Activated CD4-positive, CD25-positive, alpha-beta regulatory T cell treated with anti-CD3 and anti-CD28 coated beads, Interleukin-2, amount 50 U/mL, for 72 hours (primary cell): ENCODE measurements around the gene PTGES3.
"Not testable (repeated sequence)": the region's sequence is repeated elsewhere in the genome, so short reads cannot be mapped to it uniquely, and the experiment has no call there.

Experiments
- DNase-seq: peaks from one replicate; pipeline ENCODE4 v3.0.0; 2021

Gene PTGES3, protein sequence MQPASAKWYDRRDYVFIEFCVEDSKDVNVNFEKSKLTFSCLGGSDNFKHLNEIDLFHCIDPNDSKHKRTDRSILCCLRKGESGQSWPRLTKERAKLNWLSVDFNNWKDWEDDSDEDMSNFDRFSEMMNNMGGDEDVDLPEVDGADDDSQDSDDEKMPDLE

GRCh38 chr12:56688129-56688845 is at the start of gene PTGES3:
Gene PTGES3, minus strand, starts transcription at chr12:56688284. Its CDS starts 285 bp downstream, at chr12:56687999.
- peak; percentile 97 for DNase-seq

GRCh38 chr12:56728139-56728861 is 40.2 kb upstream of the PTGES3 start:
- DNase-seq = no peak

GRCh38 chr12:56726196-56726675 is 38.2 kb upstream of the PTGES3 start:
- DNase-seq = not testable (repeated sequence)

GRCh38 chr12:56725723-56726102 is 37.6 kb upstream of the PTGES3 start:
- DNase-seq = no peak

- DNase-seq = peak; percentile 96
Measured at GRCh38 chr12:56724972-56725722, 37.1 kb upstream of the PTGES3 start, which contains the start of gene NACA. Gene NACA, minus strand, starts transcription at chr12:56725299. Its CDS starts 778 bp downstream, at chr12:56724521.

DNA sequence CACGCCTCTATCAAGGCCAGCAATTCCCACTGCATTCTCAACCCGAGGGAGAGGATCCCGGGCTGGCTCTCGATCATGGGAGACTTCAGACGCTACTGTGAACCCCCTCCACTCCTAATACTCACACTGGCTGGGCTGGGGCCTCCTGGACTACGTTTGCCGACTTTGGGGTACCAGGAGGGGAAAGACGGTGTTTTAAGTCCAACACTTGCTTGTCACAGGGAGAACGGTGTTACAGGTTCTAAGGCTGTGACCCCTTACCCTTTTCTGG is 36.6 kb upstream of the PTGES3 start:
- no peak for DNase-seq

DNA sequence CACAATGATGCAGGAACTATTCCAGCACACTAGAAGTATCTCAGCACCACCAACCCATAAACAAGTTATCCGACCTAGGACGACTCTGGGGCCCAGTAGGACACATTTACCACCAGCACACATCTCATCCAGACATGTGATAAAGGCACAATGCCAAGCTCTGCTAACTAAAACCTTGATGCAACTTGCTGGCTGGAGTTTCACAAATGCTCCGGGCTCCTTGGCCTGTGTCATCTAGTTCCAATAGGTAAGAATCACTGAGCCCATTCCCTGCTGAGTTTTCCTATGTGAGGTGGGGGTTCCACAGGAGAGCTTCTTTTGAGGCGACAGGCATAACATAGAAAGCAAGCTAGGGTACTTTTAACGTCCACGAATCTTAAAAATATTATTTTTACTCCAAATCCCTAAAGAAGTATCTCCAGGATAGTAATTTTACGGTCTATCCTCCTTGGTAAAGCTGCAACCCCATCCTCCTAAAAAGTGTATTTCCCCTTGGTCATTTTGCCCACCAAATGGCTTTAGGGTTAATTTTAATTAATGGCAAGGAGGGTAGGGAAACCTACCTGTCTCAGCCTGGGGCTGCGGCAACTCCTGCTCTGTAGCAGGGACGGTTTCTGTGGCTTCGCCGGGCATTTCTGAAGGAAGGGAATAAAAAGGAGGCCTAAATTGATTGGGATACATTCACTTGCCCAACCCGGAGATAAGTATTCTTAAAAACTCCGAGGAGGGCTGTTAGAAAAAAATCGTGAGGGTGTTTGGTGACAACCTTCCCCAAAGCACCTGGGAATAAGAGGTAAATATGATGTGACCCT is 36.0 kb upstream of the PTGES3 start:
- no peak for DNase-seq

- no peak for DNase-seq
Measured at GRCh38 chr12:56723352-56723751, 35.3 kb upstream of the PTGES3 start.

DNA sequence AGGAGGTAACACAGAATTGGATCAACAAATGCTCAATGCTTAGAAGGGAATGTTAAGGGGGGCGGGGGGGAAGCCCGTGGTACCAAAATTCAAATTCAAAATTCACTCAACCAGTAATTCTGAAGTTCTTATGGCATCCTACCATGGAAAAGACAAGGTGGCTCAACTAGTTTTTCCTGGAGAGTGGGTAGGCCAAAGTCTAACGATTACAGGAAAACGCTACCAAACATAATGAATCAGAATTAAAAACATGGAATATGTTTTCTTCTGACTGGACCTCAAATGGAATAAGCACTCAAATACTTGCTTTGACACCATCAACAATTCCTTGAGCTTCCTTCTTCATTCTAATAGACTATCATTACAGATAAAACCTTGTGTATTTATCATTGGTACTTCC is 34.7 kb upstream of the PTGES3 start:
- DNase-seq = no peak

DNA sequence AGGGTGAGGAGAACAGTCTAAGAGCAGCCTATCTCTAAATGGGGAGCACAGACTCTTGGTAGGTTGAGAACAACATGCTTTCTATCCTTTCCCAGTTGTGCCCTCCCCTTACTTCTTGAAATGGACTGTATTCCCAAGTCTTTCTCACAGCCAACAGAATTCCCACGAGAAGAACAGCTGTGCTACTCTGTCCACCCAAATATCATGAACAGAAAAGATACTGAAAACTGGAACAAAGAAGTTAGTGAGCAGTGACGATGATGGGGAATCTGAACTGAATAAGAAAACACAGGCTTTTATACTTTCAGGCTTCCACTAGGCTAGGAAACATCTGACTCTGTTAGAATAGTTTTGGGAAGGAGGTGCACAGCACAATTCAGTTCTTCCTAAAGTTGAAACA is 33.6 kb upstream of the PTGES3 start:
- DNase-seq = no peak

GRCh38 chr12:56721216-56721615 is 33.1 kb upstream of the PTGES3 start:
- DNase-seq = no peak

DNA sequence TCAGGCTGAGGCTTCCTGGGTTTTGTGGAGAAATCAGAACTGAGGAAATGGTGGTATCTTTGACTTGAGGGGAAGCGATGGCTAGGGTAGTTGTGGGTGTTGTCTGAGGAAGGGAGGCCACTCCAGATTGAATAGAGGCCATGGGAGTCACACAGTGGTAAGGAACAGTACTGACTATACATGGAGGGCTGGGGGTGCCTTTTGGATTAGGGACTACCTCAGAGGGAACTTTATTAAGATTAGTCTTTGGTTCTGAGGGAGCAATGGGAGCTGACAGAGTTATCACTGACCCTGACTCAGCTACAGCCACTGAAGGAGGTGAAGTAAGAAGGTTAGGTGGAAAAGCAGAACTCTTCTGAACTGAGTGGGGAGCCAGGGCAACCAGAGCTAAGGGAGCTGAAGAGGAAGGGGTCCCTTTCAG is 32.7 kb upstream of the PTGES3 start:
- DNase-seq = no peak

GRCh38 chr12:56719056-56719455 is 31.0 kb upstream of the PTGES3 start:
- DNase-seq = no peak

DNA sequence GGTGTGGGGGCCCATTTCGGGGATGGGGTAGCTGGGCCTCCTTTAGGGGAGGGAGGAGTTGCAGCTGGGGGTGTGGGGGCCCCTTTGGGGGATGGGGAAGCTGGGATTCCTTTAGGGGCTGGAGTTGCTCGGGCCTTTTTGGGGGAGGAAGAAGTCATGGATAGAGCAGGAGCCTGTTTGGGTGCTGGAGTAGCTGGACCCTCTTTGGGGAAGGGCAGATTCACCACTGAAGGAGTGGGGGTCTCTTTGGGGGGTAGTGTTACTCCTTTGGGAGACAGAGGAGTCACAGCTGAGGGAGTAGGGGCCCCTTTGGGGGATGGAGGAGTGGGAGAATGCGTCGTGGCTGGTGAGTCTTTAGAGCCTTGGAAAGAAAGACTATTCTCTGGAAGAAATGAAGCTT is 30.6 kb upstream of the PTGES3 start:
- DNase-seq = no peak

DNA sequence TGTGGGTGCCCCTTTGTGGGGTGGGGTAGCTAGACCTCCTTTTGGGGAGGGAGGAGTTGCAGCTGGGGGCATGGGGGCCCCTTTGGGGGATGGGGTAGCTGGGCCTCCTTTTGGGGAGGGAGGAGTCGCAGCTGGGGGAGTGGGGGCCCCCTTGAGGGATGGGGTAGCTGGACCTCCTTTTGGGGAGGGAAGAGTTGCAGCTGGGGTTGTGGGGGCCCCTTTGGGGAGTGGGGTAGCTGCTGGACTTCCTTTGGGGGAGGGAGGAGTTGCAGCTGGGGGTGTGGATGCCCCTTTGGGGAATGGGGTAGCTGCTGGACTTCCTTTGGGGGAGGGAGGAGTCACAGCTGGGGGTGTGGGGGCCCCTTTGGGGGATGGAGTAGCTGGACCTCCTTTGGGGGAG is 30.1 kb upstream of the PTGES3 start:
- DNase-seq = no peak

DNA sequence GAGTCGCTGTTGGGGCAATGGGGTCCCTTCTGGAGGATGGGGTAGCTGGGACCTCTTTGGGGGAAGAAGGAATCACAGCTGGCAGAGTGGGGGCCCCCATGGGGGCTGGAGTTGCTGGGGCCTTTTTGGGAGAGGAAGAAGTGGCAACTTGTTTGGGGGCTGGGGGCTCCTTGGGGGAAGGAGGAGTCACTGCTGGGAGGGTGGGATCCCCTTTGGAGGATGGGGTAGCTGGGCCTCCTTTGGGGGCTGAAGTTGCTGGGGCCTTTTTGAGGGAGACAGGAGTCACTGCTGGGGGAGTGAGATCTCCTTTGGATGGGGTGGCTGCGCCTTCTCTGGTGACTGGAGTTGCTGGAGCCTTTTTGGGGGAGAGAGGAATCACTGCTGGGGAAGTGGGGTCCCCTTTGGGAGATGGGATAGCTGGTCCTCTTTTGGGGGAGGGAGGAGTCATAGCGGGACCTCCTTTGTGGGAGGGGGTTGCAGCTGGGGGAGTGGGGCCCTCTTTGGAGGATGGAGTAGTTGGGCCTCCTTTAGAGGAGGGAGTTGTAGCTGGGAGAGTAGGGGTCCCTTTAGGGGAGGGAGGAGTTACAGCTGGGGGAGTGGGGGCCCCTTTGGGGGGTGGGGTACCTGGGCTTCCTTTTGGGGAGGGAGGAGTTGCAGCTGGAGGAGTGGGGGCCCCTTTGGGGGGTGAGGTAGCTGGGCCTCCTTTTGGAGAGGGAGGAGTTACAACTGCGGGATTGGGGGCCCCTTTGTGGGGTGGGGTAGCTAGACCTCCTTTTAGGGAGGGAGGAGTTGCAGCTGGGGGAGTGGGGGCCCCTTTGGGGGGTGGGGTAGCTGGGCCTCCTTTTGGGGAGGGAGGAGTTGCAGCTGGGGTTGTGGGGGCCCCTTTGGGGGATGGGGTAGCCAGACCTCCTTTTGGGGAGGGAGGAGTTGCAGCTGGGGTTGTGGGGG is 29.1 kb upstream of the PTGES3 start:
- DNase-seq = no peak

DNA sequence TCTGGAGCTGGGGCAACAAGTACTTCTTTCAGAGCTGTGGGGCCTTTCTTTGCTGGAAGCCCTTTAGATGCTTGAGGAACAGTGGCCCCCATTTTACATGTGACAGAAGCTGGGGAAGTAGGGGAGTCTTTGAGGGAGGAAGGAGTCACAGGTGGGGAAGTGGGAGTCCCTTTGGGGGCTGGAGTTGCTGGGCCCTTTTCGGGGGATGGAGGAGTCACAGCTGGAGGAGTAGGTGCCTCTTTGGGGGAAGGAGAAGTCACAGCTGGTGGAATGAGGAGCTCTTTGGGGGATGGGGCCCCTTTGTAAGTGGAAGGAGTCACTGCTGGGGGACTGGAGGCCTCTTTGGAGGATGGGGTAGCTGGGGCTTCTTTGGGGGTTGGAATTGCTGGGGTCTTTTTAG is 28.4 kb upstream of the PTGES3 start:
- no peak for DNase-seq

GRCh38 chr12:56715798-56716197 is 27.7 kb upstream of the PTGES3 start:
- DNase-seq = no peak

DNA sequence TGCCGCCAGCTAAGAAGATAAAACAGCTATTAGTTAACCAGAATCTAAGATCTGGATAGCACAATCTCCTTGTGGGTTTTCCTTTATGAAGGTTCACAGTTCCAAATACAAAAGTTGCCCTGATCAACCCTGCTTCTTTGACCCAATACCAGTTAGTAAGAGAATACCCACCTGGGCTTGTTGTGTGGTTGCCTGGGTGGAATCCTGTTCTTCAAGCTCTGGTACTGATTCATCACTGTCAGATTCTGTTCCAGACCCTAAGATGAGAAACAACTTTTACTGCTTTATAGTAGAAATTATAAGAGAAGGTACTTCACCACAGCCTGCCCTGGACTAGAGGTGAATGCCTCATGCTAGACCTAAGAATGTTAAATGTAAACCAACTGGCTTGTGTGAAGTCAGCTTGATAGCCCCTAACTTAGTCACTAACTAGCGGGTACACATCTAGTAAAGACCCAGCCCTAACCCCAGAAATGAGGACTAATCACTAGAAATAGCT is 26.4 kb upstream of the PTGES3 start:
- DNase-seq = no peak

DNA sequence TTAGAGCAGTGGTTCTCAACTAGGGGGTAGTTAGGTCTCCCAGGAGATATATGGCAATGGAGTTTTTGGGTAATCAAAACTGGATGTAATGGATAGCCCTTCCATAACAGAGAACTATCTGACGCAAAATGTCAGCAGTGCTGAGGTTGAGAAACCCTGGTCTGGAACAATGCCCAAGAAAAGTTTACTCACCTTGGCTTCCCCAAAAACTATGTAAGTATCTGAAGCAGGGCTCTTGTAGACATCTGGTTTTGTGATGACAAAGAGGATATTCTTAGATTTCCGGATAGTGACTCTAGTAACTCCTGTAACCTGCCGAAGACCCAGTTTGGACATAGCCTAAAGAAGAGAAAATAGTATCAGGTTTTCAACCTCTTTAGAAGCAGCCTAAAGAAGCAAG is 25.3 kb upstream of the PTGES3 start:
- no peak for DNase-seq

- DNase-seq = no peak
Measured at GRCh38 chr12:56709759-56710376, 21.8 kb upstream of the PTGES3 start.
